SK-N-MC (cell line): Measurements from ENCODE around the gene SMCO4.

ENCODE experiments used
- EZH2 ChIP-seq: fragments of 200-600 bp; sonication (generic); IDR thresholded peaks from one replicate; pipeline ENCODE4 v1.6.1; 2017; ENCODE audit warnings: antibody characterized with exemption
- FOXP2 ChIP-seq: optimal IDR thresholded peaks from 2 replicates; pipeline ENCODE3; 2011; ENCODE audit warnings: mild to moderate bottlenecking, moderate library complexity; ENCODE audit not compliant: insufficient read depth; ENCODE audit errors: extremely low read length, control extremely low read depth
- POLR2AphosphoS5 ChIP-seq: IDR thresholded peaks from 2 replicates; pipeline ENCODE4 v1.6.1; 2012; ENCODE audit warnings: mild to moderate bottlenecking, low read depth, low read length, borderline replicate concordance

- TF ChIP-seq POLR2AphosphoS5: no peak
- no peak for TF ChIP-seq EZH2
- no peak for TF ChIP-seq FOXP2
Measured at GRCh38 chr11:93585758-93586157, 42.6 kb upstream of the SMCO4 start.
